NCI-H510A treated with DMSO at 0.1 percent for 48 hours (cell line): ENCODE data around the gene PPP1R2.
"Not testable (repeated sequence)": the region's sequence is repeated elsewhere in the genome, so short reads cannot be mapped to it uniquely, and the experiment has no call there.

Source experiments
- DNase-seq: peaks from one replicate; lab custom pipeline; 2025; lab: John Stamatoyannopoulos, UW

PPP1R2 gene

DNA sequence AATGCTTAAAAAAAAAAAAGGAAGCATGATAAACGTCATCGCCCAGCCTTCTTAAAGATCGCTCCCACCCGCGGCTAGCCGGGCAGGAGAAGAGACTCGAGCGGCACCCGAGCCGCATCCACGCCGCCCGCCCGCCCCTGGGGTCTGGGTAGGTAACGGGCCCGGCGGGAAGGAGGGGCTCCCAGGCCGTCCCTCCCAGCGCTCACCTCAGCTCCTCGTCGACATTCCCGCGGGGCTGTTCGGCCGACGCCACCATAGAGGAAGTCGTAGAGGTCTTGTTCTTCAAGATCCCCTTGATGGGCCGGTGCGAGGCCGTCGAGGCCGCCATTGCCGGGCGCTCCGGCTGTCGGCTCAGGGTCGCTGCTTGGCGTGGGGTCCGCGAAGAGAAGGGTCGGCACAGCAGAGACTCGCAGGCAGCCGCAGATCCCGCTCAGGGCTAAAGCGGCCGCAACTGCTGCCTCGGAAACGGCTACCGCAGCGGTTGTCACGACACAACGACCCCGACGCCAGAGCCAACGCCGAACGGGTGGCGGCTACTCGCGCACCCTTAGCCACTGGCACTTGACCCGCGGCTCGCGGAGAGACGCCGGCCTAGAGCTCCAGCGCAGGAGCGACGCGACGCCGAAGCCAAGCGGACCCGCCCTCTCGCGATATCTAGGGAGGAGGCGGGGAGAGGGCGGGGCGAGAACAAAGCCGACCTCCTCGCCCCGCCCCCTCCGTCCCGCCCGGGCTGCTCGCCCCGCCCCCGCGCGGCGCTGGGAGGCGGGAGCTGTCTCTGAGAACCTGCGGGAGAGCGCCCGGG, at the start of gene PPP1R2:
Gene PPP1R2, minus strand, starts transcription at position 628 of the 802 bp plus-strand sequence. Its CDS starts 300 bp downstream, at position 328.
- DNase-seq, result peak; percentile 78

DNA sequence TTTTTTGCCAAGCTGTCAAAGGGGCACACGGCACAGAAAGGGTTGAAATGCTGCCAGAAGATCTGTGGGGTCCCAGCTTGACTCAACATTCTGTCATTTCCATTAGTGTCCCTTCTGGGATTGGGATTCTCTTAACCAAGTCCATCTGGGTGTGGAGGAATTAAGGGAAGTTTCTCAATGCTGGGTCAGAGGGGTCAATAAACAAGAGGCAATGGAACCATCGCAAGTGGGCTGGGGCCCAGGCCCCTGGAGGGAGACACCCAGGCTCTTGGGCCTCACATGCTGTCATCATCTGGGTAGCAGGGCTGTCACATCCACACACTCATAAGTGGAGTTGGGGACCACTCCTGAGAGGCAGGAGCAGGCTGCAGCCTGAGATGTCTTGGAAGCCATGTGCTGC, 48.7 kb upstream of the PPP1R2 start:
- no peak for DNase-seq

DNA sequence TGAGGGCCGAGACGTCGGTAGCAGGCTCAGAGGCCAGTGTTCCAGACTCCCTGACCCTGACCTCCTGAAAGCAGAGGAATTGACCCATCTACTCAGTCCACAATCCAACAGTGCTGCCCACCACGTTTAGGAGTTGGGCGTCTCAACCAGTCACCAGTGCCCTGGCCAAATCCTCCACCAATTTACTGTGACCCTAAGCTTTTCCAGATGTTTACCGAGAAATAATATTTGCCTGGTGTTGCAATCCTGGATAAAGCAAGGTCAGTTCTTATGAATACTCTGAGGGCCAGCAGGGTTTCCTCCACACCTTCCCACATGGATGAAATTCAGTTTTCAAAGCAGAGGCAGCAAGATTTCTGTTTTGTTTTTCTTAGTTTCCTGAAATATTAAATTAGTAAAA, 48.1 kb upstream of the PPP1R2 start:
- no peak for DNase-seq

DNA sequence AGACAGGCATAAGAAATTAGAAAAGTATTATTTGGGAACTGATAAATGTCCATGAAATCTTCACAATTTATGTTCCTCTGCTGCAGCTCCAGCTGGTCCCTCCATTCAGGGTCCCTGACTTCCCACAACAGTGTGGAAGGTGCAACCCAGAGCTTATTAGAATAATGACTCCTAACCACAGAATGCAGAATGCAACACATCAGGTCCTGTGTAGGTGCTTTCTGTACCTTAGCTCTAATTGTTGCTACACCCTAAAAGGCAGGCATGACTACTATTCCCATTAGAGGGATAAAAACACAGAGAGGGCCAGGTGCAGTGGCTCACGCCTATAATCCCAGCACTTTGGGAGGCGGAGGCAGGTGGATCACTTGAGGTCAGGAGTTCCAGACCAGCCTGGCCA, 47.3 kb upstream of the PPP1R2 start:
- not testable (repeated sequence) for DNase-seq

DNA sequence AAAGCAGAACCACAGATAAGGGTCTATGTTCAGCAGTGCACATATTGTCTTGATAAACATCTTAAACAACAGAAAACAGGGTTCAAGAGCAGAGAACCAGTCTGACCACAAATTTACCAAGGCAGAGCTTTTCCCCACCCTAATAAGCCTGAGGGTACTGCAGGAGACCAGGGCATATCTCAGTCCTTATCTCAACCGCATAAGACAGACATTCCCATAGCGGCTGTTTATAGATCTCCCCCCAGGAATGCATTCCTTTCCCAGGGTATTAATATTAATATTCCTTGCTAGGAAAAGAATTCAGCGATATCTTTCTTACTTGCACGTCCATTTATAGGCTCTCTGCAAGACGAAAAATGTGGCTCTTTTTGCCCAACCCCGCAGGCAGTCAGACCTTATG, 46.7 kb upstream of the PPP1R2 start:
- DNase-seq, result not testable (repeated sequence)

DNA sequence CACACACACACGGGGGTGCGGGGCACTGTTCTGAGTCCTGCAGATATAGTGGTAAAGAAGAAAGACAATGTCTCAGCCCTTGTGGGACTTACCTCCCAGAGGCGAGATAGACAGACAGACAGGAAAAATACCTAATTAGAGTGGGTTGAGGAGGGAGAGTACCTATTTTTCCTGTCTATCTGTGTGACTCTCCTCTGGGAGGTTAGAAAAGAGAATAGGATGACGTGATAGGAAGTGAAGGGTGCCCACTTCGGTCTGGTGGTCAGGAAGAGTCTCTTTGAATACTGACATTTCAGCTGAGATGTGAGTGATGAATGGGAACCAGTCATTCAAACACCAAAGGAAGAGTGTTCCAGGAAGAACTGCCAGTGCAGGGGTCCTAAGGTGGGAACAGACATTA, 44.7 kb upstream of the PPP1R2 start:
- DNase-seq, result no peak

DNA sequence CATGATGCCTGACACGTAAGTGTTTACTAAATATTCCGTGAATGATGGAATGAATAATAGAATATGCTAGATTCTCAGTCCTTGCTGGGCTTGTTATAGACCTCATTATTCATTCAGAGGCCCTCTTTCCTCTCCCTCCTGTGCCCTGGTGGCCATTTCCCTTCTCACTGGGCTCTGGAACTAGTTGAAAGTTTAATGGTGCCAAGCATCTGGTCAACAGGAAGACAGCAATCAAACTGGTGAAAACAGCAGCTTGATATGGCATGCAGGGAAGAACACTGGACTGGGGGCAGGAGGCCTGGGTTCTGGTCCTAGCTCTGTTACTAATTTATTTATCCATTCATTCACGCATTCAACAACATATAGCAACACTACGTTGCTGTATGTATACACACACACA, 44.3 kb upstream of the PPP1R2 start:
- DNase-seq, result no peak

DNA sequence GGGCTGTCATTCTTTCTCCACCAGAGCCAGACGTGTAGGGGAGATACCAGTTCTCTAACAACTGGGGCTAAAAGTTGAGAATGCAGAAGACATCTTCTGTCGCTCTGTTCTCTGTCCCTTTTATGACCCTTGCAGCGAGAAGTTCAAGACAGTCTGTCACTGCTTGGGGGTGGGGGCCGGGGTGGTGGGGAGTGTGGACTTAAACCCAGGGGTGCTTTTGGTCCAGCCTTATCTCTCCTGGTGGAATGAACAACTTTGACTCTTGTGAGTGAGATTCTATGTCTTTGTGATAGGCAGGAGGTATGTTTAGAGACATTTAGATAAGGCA, 41.4 kb upstream of the PPP1R2 start:
- DNase-seq, result no peak

DNA sequence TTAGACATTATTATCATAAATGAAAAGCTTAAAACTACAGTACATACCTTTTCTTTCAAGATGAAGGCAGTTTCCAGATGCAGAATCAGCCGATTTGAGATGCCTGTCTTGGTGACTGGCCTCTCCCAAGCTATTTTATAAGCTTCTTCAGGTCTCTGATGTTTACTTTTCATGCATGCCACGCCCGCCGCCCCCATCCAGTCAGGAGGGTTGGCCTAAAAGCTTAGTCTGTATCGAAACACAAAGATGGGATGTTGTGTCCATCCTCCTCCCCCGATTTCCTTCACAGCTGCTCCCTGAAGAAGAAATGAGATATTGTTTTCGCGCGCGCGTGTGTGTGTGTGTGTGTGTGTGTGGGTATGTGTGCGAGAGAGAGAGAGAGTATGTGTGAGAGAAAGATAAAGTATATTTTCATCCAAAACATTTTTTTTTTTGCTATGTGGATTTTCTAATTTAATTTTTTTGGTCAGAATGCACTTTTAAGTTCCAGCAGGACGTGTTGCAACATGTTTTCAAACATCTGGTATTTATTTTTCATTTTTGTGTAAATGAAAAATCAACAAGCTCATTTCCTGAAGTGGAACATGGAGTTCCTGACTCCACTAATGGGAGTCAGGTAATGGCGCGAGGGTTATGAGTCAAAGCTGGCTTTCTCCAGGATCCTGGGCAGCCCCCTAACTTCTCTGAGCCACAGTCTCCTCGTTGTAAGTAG, 40.9 kb upstream of the PPP1R2 start, which contains the start of gene APOD:
Gene APOD, minus strand, starts transcription at position 110 of the 712 bp plus-strand sequence. CDS start 4,479 bp downstream, outside the sequence.
- DNase-seq, result peak; percentile 35

DNA sequence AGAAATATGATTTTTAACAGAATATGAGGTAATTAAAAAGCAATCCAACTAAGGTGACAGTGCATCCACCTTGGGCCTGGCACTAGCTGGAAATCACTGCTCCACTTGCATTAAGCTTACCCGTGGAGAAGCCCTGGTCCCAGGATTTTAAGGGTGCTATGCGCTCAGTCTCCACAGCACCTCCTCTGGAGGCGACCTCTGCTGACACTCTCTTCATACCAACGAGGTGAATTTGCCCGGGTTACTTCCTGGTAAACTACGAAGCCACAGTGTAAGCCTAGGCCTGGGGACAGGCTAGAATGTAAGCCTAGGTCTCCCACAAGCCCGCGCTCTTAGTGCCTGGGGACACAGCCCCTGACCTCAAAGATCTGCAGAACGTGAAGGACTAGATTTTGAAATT, 39.8 kb upstream of the PPP1R2 start:
- no peak for DNase-seq

DNA sequence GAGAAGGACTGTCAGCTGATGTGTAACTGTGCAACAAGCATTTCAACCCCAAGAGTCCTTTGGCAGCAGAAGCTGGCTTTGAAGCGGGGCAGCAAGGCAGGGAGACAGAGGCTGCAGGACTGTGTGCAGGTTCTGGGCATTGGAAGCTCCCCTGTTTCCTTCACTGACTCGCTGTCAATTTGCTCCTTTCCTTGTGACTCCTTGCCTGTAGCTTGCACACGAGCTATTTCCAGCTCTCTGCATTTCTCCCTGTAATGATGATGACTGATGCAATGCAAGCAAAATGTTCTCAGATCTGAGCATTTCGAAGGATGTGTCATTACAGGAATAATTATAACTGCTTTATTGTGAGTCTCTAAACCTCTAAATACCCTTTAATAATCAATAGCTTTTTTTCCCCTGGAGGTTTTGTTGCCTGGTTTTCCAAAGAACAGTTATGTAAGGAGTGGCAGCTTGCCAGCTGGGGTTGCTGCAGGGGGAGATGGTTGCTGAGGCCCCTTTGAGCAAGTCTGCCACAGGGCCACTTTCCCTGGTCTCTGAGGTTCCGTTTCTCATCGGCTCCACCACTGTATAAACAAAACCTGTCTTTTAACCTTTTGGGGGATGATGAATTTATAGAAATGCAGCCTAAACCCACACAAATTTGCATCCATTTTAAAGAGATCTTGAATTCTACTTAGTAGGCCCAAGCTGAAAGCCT, 37.8 kb upstream of the PPP1R2 start:
- DNase-seq, result no peak

DNA sequence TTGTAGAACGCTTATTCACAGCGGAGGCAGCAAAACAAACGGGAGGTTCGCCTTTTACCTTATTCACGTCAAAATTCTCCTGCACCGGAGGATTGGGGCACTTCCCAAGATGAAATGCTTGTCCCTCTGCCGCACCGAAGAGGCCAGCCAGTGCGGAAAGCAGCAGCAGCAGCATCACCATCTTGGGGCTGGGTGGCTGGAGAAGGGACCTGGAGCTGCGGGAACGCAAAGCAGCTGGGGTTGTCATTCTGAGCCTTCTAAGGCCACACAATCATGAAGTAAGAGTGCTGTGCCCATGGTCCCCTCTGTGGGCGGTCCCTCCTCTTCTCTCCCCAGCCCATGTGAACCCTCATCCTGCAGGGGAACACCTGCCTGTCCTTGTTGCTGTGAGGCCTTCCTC, 36.2 kb upstream of the PPP1R2 start:
- no peak for DNase-seq

DNA sequence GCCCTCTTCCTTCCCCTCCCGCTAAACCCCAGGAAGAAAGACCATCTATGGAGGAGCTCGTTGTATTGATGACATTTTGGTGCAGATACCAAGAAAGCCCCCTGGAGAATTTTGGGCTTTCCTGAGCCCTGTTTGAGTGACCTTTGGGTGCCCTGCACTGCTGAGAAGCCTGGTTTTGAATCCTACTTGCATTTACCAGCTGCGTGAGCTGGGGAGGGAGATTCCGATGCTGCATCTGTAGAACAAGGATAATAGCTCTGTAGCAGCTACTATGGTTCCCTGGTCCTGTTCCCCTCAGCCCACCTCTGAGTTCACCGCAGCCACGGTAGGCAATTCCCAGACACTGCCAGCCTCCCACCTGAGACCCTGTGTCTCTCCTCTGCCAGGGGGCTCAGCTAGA, 35.4 kb upstream of the PPP1R2 start:
- DNase-seq, result no peak

DNA sequence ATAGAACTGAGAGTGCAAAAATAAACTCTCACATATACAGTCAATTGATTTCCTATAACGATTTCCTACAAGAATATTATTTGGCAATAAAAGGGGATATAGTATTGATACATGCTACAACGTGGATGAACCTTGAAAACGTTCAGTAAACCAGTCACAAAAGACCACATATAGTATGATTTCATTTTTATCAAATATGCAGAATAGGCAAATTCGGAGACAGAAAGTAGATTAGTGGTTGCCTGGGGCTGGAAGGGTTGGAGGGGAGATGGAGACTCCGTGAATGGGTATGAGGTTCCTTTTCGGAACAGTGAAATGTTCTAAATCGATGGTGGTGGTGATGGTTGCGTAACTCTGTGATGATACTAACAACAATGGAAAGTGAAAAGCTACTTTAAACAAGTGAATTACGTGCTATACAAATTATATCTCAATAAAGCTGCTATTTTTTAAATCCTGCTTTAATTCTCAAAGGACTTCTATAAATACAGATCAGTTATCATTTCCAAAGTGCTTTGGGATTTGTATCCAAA, 34.6 kb upstream of the PPP1R2 start:
- no peak for DNase-seq

DNA sequence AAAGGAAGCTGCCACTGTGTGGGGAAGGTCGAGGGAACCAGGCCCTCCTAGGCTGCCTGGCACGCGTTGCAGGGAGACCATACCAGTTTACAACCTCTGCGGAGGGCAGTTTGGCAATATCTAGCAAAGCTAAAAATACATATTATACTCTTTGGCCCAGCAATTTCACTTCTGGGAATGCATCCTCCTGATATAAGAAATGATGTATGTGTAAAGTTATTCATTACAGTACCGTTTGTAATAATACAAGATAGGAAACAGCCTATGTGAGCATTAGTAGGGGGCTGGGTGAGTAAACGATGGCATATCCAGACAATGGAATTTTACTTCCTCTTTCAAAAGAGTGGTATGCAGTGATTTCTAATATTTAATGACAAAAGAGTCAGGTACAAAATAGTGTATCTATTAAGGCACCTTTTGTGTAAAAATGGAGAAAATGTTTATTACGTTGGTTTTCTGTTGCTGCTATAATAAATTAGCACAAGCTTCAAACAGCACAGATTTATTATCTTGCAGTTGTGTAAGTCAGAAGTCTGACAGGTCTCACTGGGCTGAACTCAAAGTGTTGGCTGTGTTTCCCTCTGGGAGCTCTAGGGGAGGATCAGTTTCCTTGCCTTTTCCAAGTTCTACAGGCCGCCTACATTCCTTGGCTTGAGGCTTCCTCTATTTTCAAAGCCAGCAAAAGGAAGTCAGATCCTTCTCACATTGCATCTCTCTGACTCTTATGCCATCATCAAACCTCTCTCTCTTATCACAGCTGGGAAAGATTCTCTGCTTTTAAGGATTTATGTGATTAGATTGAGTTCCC, 31.6 kb upstream of the PPP1R2 start:
- no peak for DNase-seq

DNA sequence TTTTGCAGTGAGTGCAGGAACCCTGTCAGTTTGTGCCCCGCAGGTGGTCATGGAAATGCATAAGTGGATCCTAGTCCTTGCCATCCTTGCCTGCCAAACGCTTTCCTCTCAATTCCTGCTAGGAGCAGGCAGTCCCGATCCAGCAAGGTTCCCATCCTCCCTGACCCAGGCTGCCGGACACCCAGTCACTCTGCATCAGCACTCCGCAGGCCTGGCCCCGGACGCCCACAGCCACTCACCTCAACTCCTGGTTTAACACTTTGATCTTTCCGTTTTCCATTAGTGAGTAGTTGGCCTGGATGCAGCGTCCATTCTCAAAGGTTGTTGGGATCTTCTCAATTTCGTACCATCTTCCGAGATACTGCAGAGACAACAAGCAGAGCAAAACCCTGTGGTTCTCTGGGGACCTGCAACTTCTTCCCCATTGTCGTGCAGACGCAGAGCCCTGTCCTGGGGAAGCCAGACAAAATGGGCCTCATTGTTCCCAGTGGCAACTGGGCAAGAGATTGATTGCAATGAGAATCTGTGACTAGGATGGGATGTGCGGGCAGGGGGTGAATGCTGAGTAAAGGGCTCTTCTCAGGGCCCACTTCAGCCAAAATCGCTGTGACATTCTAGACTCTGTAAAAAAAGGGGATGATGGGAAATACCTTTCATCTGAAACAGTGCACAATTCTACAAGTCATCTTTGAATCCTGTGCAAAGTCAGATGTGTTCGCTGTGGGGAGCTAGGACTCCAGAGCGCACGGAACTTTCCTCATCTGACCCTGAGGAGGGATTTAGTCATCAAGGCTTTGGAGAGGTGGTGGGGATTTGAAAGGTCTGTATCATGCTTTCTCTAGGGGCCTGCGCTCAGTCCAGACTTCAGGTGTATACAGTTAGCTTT, 30.7 kb upstream of the PPP1R2 start:
- DNase-seq, result no peak

DNA sequence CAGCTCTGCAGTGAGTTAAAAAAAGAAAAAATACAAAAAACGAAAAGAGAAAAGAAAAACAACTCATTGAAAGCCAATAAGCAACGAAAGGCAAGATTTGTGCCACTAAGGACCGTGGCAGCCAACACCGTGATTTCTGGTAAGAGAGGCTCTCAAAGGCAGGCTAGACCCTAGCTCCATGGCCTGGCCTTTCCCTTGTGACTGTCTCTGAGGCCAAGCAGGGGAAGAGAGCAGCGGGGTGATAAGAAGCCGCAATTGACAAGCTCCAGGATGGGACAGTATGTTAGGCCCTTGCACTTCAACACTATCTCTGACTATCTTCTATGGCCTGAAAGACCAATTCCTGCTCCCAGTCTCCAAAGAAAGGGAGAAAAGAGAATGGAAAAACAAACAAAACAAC, 28.2 kb upstream of the PPP1R2 start:
- no peak for DNase-seq

DNA sequence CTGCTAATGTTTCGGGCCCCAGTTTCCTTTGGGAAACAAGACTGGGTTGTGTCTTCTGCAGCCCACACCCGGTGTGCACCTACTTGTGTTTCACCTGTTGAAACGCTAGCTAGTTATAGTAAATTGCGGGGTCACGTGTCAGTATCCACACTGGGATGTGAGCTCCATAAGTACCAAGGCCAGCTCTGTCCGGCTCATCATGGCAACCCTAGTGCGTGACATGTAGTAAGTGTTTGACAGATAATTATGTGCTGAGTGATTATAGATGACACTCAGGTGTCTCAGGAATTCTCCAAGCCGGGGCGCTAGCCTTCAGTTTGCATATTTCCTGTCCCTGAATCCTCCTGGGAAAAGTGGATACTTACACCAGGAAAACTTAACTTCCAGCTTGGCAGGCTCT, 27.8 kb upstream of the PPP1R2 start:
- DNase-seq, result no peak

DNA sequence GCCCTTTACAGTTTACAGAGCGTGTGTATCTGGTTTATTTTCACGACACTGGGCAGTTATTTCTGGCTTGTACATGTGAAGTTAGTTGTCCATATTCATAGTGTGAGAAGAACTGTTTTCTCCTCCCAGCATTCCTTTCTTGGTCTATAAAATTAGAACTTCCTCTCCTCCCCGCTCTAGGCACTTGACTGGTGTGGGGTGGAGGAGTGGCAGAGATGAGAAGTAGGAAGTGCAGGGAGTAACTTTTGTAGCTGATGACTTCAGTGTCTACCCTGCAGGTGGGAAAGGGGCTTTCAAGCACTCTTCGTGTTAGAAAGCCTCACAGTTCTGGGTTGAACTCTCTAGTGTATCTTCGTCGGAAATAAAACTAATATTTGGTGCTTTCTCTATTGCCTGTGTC, 27.2 kb upstream of the PPP1R2 start:
- no peak for DNase-seq

DNA sequence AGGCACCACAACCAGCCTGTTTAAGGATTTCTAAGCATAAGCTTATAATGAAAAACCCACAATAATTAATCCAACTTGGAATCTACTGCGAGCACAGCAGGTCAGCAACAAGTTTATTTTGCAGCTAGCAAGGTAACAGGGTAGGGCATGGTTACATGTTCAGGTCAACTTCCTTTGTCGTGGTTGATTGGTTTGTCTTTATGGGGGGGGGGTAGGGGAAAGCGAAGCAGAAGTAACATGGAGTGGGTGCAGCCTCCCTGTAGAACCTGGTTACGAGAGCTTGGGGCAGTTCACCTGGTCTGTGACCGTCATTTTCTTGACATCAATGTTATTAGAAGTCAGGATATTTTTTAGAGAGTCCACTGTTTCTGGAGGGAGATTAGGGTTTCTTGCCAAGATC, 25.5 kb upstream of the PPP1R2 start:
- DNase-seq, result no peak

DNA sequence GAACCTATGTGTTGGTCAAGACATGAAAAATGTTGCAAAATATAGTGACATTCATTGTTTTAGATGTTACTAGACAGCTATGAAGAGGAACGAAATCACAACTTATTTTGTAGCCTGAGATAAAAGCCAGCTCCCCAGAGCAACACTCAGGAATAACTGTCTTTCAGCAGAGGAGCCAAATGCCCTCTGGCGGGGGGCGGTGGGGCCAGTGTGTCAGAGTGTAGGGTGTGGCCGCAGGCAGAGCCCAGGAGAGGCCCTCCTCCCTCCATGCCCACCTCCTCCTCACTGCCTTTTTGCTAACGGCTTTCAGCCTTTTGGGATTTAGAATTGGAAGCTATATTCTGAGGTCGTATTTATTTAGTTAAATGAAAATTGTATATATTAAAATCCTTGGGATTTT, 23.7 kb upstream of the PPP1R2 start:
- DNase-seq, result no peak
